GM12878 (cell line): ENCODE data around the gene PALD1. TPM values are rescaled to one million over a fixed set of nuclear protein-coding genes. Genes with fewer than 3 reads are reported as not detected.
A peak's percentile ranks its signal among the peaks of the same experiment; 100 is the strongest.

ENCODE experiments used
- ATF7 ChIP-seq: fragments of 450-650 bp; IDR thresholded peaks from 2 replicates; pipeline ENCODE4 v1.6.1; 2016; ENCODE audit warnings: low read depth, mild to moderate bottlenecking
- CBX3 ChIP-seq: fragments of 200-600 bp; sonication (generic); IDR thresholded peaks from 2 replicates; pipeline ENCODE4 v1.6.1; 2016; ENCODE audit warnings: low read depth, borderline replicate concordance
- CBX5 ChIP-seq: sonication (generic); IDR thresholded peaks from 2 replicates; pipeline ENCODE4 v1.6.1; 2016; ENCODE audit warnings: low read depth, moderate library complexity, mild to moderate bottlenecking, inconsistent platforms
- CEBPB ChIP-seq, 2 experiments: fragments of 150-350 bp in 1 of 2; IDR thresholded peaks; 2 replicates each; pipeline ENCODE4 v1.6.1; 2012 to 2014; ENCODE audit warnings: low read depth in 2 of 2, low read length in 2 of 2, borderline replicate concordance in 1 of 2, inconsistent platforms in 1 of 2
- JUNB ChIP-seq: IDR thresholded peaks from 2 replicates; pipeline ENCODE4 v1.6.1; 2016; ENCODE audit warnings: antibody characterized with exemption, mild to moderate bottlenecking
- MAX ChIP-seq: IDR thresholded peaks from 2 replicates; pipeline ENCODE4 v1.6.1; 2012; ENCODE audit warnings: low read depth, low read length, improper control_type of control experiment
- NFYB ChIP-seq: IDR thresholded peaks from 2 replicates; pipeline ENCODE4 v1.6.1; 2011; ENCODE audit warnings: low read depth, mild to moderate bottlenecking, low read length, improper control_type of control experiment, moderate library complexity; ENCODE audit not compliant: insufficient read depth
- NR2C1 ChIP-seq: fragments of 450-650 bp; IDR thresholded peaks from 2 replicates; pipeline ENCODE4 v1.6.1; 2017; ENCODE audit warnings: antibody characterized with exemption, mild to moderate bottlenecking, moderate library complexity
- NR2C2 ChIP-seq: IDR thresholded peaks from 2 replicates; pipeline ENCODE4 v1.6.1; 2011; ENCODE audit warnings: borderline replicate concordance, low read depth; ENCODE audit not compliant: control insufficient read depth, insufficient read length
- PAX8 ChIP-seq: fragments of 450-650 bp; IDR thresholded peaks from 2 replicates; pipeline ENCODE4 v1.6.1; 2017; ENCODE audit warnings: mild to moderate bottlenecking, moderate library complexity
- RBBP5 ChIP-seq: fragments of 200-600 bp; sonication (generic); conservative IDR thresholded peaks from 2 replicates; pipeline ENCODE4 v1.6.1; 2016
- SMARCA5 ChIP-seq: fragments of 450-650 bp; IDR thresholded peaks from 2 replicates; pipeline ENCODE4 v1.6.1; 2017; ENCODE audit warnings: mild to moderate bottlenecking
- SREBF1 ChIP-seq: IDR thresholded peaks from 2 replicates; pipeline ENCODE4 v1.6.1; 2012; ENCODE audit warnings: mild to moderate bottlenecking, low read length
- STAT3 ChIP-seq: IDR thresholded peaks from 2 replicates; pipeline ENCODE4 v1.6.1; 2011; ENCODE audit warnings: low read depth, low read length, improper control_type of control experiment
- TCF12 ChIP-seq: IDR thresholded peaks from 2 replicates; pipeline ENCODE4 v1.6.1; 2011; ENCODE audit warnings: low read depth, mild to moderate bottlenecking, low read length
- TCF3 ChIP-seq: IDR thresholded peaks from 2 replicates; pipeline ENCODE4 v1.6.1; 2012; ENCODE audit warnings: low read depth, mild to moderate bottlenecking, low read length, borderline replicate concordance; ENCODE audit not compliant: insufficient read depth
- WRNIP1 ChIP-seq: IDR thresholded peaks from 2 replicates; pipeline ENCODE4 v1.6.1; 2011; ENCODE audit warnings: low read depth, low read length, improper control_type of control experiment, borderline replicate concordance
- ZNF207 ChIP-seq: fragments of 450-650 bp; IDR thresholded peaks from 2 replicates; pipeline ENCODE4 v1.6.1; 2014; ENCODE audit warnings: antibody characterized with exemption, mild to moderate bottlenecking, borderline replicate concordance
- ZNF217 ChIP-seq: fragments of 450-650 bp; IDR thresholded peaks from 2 replicates; pipeline ENCODE4 v1.6.1; 2017; ENCODE audit warnings: antibody characterized with exemption, mild to moderate bottlenecking
- ZSCAN29 ChIP-seq: fragments of 450-650 bp; IDR thresholded peaks from 2 replicates; pipeline ENCODE4 v1.6.1; 2017; ENCODE audit warnings: mild to moderate bottlenecking, moderate library complexity
- polyA plus RNA-seq, 11 experiments: library from polyadenylated mRNA; depleted of rRNA in 4 of 11; unstranded in 6 of 11; stranded (reverse) in 5 of 11; fragments of >200 nt; fragmentation: Nextera tagmentation in 4 of 11; fragmentation: Illumina TruSeq in 1 of 11; extraction: Ambion mirVana in 4 of 11; extraction: Trizol in 1 of 11; gene quantifications; 1 replicate in 1 of 11; 2 replicates in 10 of 11; pipeline versions ENCODE4 v1.2.1 to v1.2.3, GENCODE V29; 2011 to 2016; ENCODE audit warnings: inconsistent platforms in 2 of 11, missing spikeins in 2 of 11, low read depth in 1 of 11
- total RNA-seq, 4 experiments: library from RNA; depleted of rRNA in 3 of 4; stranded (reverse); fragments of >200 nt in 3 of 4; fragmentation: Illumina TruSeq in 1 of 4; extraction: Trizol in 1 of 4; gene quantifications; 2 replicates each; pipeline versions ENCODE4 v1.2.1 to v1.2.3, GENCODE V29; 2013 to 2021
- TF ChIP-seq, protein P1 (sequence below): IDR thresholded peaks from 2 replicates; pipeline ENCODE4 v1.6.1; 2011; ENCODE audit warnings: borderline replicate concordance, low read depth, mild to moderate bottlenecking, moderate library complexity, low read length; ENCODE audit not compliant: insufficient read depth, poor library complexity, severe bottlenecking
- TF ChIP-seq, protein P2 (sequence below): fragments of 450-650 bp; IDR thresholded peaks from 2 replicates; pipeline ENCODE4 v1.6.1; 2017; ENCODE audit warnings: mild to moderate bottlenecking, low read depth, inconsistent platforms; ENCODE audit not compliant: poor library complexity, severe bottlenecking
- TF ChIP-seq, protein P3 (sequence below): fragments of 450-650 bp; IDR thresholded peaks from 2 replicates; pipeline ENCODE4 v1.6.1; 2017; ENCODE audit warnings: low read depth, mild to moderate bottlenecking, moderate library complexity

The PALD1 gene
- total and polyA plus RNA-seq, 10 of the 15 experiments (the other 5 are each of a cell fraction or from before 2014, with no cell fraction given) = 0.43 to 20.9 (median 9.0) TPM

DNA sequence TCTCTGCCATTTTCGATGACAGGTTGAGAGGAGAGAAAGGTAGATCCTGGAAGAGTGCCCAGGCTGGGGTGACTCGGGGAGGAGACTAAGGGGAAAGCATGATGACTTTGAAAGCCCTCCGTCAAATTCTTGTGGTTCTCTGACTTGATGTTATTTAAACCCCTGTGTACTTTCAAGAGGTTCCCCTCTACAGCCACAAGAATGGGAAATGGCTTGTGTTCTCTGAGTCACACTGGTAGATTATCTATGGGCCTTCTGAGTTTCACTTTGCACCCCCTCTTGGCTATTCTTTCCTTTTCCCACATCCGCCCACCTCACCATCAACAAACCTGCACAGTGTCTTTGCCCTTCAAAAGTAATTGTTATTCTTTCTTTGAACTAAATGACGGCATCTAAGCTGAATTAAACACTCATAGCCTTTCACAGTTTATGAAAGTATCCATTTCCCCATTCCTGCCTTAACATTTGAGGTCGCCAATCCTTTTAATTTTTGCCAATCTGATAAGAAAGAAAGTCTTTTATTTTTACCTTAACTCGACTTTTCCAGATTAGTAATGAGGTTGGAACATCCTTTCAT is 99.9 kb downstream of the PALD1 start (continued):
- no peak for TF ChIP-seq NR2C2
- TF ChIP-seq MAX = no peak
- TF ChIP-seq SREBF1 = no peak
- TF ChIP-seq ZNF207 = no peak
- TF ChIP-seq WRNIP1 = no peak
- TF ChIP-seq ZSCAN29 = no peak
- peak; percentile 77 for TF ChIP-seq JUNB
- TF ChIP-seq STAT3 = 0 out of 2 replicates have a peak, but pooled peaks have one; percentile 30
- peak; percentile 97 for TF ChIP-seq ATF7
- TF ChIP-seq CBX5 = peak; percentile 92; the same call in 1 of the 2 replicates
- peak in 1 of 2 experiments; percentile 96; a peak in 2 of 4 replicates for TF ChIP-seq CEBPB (IDR thresholded peaks at IDR 0.05; ENCODE audit: borderline replicate concordance in 1 of 2, low read depth in 2 of 2, low read length in 2 of 2)
- TF ChIP-seq, protein P1, sequence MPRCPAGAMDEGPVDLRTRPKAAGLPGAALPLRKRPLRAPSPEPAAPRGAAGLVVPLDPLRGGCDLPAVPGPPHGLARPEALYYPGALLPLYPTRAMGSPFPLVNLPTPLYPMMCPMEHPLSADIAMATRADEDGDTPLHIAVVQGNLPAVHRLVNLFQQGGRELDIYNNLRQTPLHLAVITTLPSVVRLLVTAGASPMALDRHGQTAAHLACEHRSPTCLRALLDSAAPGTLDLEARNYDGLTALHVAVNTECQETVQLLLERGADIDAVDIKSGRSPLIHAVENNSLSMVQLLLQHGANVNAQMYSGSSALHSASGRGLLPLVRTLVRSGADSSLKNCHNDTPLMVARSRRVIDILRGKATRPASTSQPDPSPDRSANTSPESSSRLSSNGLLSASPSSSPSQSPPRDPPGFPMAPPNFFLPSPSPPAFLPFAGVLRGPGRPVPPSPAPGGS = peak; percentile 74
- TF ChIP-seq ZNF217 = peak; percentile 70; the same call in 1 of the 2 replicates
- 0 out of 2 replicates have a peak, but pooled peaks have one; percentile 18 for TF ChIP-seq NFYB
- TF ChIP-seq CBX3 = no peak
- no peak for TF ChIP-seq SMARCA5
- TF ChIP-seq TCF3 = 0 out of 2 replicates have a peak, but pooled peaks have one; percentile 35
- no peak for TF ChIP-seq NR2C1
- TF ChIP-seq, protein P2, sequence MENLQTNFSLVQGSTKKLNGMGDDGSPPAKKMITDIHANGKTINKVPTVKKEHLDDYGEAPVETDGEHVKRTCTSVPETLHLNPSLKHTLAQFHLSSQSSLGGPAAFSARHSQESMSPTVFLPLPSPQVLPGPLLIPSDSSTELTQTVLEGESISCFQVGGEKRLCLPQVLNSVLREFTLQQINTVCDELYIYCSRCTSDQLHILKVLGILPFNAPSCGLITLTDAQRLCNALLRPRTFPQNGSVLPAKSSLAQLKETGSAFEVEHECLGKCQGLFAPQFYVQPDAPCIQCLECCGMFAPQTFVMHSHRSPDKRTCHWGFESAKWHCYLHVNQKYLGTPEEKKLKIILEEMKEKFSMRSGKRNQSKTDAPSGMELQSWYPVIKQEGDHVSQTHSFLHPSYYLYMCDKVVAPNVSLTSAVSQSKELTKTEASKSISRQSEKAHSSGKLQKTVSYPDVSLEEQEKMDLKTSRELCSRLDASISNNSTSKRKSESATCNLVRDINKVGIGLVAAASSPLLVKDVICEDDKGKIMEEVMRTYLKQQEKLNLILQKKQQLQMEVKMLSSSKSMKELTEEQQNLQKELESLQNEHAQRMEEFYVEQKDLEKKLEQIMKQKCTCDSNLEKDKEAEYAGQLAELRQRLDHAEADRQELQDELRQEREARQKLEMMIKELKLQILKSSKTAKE = peak; percentile 92
- TF ChIP-seq TCF12 = peak; percentile 68; the same call in 1 of the 2 replicates
- no peak for TF ChIP-seq RBBP5
- TF ChIP-seq PAX8 = no peak
- TF ChIP-seq, protein P3, sequence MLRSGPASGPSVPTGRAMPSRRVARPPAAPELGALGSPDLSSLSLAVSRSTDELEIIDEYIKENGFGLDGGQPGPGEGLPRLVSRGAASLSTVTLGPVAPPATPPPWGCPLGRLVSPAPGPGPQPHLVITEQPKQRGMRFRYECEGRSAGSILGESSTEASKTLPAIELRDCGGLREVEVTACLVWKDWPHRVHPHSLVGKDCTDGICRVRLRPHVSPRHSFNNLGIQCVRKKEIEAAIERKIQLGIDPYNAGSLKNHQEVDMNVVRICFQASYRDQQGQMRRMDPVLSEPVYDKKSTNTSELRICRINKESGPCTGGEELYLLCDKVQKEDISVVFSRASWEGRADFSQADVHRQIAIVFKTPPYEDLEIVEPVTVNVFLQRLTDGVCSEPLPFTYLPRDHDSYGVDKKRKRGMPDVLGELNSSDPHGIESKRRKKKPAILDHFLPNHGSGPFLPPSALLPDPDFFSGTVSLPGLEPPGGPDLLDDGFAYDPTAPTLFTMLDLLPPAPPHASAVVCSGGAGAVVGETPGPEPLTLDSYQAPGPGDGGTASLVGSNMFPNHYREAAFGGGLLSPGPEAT = peak; percentile 97
